HG02870 (cell line): ENCODE data around the gene RD3L.
"Not testable (repeated sequence)": the region's sequence is repeated elsewhere in the genome, so short reads cannot be mapped to it uniquely, and the experiment has no call there.

Experiments
- ATAC-seq: cut with Tn5 transposase; IDR thresholded peaks from one replicate; pipeline ENCODE4 v1.9.1; 2021; ENCODE audit warnings: mild to moderate bottlenecking, moderate library complexity; ENCODE audit not compliant: unreplicated experiment

Gene RD3L

DNA sequence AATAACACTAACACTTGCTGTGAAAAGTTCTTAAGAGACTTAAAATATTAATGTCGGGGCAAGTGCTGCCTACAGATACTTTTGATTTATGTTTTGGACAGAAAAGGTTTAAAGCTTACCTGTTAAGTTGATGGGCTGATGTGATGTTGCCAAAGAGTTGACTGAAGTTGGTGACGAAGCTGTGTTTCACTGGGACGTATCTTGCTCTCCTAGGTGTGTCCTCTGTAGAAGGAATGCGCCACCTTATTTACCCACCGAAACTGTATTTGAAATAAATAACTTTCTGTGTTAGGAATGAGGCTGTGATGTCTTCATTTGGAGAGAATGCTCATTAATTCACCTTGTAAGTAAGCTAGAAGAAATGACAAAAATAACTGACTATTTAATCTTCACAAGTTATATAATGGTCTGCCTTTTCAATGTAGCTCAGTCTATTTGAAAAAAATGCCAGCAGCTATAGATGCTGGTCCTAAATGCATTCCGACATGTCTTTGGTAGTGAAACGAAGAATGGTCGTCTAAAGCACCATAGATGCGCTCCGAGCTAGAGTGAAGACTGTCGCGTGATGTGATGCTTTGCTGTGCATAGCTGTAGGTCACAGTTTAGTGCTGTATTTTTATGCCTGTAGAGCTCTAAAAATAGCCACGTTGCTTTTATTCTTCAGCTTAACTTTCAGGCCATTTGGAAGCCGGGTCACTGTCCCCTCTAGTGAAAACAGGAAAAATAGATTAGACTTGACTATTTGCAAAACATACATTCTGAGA lies at the start of gene RD3L:
Gene RD3L (minus strand): TSS at position 557 of the 764 bp plus-strand sequence. CDS start 834 bp downstream, outside the sequence.
- no peak for ATAC-seq

DNA sequence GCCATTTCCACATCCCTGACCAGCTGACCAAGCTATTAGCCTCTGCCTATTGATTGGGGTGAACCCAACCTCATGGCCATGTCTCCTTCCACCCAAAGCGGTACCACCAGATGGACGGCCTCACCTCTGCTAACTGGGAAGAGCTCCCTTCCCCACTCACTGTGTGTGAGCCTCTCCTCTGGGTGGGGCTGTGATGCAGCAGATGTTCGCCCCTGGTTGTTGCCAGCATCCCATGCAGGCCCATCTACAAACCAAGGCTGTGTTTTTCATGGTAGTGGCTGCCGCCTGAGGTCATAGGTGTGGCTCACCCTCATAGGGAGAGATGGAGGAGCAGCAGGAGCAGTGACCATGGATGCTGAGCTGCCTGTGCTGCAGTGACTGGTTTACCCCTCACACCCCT lies 47.6 kb upstream of the RD3L start:
- ATAC-seq: no peak

DNA sequence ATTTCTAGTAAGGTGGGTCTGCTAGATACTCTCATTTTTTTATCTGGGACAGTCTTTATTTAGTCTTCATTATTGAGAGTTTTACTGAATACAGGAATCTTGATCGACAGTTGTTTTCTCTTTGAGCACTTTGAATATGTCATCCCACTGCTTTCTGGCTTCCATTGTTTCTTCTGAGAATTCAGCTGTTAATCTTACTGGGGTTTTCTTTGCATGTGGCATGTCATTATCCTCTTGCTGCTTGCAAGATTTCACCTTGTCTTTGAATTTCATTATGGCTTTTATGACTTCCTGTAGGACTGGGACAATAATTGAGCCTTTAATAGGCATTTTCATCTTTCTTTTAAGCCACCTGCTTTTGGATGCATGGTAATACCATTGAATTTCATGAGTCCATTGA lies 46.7 kb upstream of the RD3L start:
- ATAC-seq: no peak

DNA sequence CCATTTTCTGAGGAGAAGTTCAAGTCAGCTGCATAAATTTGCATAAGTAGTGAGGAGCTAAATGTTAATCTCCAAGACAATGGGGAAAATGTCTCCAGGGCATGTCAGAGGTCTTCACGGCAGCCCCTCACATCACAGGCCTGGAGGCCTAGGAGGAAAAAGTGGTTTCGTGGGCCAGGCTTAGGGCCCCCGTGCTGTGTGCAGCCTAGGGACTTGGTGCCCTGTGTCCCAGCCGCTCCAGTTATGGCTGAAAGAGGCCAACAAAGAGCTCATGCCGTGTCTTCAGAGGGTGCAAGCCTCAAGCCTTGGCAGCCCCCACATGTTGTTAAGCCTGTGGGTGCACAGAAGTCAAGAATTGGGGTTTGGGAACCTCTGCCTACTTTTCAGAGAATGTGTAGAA lies 41.9 kb upstream of the RD3L start:
- no peak for ATAC-seq

DNA sequence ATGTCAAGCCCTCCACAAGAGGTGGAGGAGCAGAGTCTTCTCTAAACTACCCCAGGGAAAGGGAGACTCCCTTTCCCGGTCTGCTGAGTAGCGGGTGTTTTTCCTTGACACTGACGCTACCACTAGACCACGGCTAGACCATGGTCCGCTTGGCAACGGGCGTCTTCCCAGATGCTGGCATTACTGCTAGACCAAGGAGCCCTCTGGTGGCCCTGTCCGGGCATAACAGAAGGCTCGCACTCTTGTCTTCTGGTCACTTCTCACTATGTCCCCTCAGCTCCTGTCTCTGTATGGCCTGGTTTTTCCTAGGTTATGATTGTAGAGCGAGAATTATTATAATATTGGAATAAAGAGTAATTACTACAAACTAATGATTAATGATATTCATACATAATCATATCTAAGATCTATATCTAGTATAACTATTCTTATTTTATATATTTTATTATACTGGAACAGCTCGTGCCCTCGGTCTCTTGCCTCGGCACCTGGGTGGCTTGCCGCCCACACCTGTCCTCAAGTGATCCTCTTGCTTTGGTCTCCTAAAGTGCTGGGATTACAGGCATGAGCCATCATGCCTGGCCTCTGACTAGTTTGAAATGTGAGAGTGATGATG lies 38.4 kb upstream of the RD3L start:
- not testable (repeated sequence) for ATAC-seq

DNA sequence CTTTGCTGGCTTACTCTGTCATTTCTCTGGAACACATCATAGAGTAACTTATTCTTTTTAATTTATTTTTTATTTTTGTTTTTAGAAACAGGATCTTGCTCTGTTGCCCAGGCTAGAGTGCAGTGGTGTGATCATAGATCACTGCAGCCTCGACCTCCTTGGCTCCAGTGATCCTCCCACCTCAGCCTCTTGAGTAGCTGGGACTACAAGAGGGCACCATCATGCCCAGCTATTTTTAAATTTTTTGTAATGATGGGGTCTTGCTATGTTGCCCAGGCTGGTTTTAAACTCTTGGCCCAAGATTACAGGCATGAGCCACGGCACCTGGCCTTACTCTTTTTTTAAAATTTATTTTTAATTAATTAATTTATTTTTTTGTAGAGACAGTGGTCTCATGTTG lies 32.2 kb upstream of the RD3L start:
- no peak for ATAC-seq

DNA sequence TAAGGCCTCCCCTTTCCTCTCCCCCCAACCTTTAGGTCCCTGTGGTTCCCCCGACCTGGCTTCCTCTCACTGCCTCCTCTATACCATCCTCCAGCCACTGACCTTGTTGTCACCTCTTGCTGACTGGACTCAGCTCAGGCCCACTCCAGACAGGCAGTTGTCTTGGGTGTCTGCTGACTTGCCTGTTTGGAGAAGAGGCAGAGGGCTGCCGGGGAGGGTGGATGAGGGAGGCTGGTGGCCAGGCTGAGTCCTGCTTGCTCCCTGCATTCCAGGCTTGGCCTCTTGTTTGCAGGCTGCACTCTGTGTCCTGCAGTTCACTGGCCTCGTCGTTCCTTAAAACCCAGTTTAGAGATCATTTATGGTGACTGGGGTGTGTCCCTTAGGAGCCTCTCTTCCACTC lies 31.0 kb upstream of the RD3L start:
- no peak for ATAC-seq

DNA sequence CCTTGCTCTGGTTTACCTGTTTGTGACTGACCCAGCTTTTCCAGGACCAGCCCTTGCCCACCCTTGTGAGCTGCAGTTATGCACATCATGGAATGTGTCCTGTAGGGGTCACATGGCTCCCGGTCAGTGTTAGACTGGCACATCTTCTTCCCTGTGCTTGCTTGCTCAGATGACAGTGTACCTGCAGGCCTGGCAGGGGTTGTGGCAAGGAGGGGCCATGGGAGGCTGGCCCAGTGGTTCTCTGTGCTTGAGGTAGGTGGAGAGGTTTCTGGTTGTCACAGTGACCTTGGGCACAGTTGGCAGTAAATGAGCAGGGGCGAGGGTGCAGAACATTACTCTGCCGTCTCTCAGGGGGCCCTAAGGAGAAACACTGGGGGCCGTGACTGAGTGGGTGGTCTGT lies 27.6 kb upstream of the RD3L start:
- ATAC-seq: no peak

DNA sequence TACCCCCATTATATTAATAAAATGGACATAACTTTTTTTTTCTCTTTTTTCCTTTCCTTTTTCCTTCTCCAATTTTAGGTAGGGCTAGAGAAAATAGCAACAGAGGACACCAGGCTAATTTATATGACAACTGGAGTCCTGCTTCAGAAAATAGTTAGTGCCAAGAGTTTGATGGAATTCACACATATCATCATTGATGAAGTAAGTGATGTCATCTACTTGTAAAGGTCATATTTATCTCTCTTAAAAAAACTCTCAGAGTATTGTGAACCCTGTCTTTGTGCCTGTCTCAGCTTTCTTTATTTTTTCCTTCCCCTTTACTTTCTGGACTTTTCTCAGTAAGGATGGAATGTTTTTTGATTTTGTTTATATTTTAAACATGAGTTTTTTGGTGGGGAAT lies 24.3 kb upstream of the RD3L start:
- no peak for ATAC-seq

DNA sequence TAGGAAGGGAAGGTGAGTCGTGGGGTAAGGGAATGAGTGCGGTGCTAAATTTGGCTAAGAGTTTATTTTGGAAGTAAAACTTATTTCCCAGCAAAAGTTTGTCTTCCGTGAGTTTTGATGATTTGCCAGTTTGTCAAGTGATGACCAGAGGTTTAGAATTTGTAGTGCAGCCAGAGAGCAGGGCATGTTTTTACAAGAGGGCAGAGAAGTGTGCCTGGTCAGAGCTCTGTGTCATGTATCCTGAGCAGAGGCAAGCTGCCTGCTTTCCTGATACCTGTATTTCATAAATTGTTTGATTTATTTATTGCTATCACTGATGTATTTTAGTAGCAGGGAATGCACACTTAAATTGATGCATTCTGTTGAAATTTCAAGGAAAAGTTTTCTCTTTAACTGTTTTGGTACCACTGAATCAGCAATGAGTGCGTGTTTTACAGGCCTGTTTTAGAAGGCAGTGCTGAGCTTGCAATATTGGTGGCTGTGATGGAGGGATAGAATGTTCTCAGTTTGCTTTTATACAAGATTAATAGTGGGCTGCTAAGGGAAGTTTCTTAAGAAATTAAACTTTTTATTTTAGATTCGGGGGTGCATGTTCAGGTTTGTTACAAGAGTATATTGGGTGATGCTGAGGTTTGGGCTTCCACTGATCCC lies 19.7 kb upstream of the RD3L start:
- ATAC-seq: no peak

DNA sequence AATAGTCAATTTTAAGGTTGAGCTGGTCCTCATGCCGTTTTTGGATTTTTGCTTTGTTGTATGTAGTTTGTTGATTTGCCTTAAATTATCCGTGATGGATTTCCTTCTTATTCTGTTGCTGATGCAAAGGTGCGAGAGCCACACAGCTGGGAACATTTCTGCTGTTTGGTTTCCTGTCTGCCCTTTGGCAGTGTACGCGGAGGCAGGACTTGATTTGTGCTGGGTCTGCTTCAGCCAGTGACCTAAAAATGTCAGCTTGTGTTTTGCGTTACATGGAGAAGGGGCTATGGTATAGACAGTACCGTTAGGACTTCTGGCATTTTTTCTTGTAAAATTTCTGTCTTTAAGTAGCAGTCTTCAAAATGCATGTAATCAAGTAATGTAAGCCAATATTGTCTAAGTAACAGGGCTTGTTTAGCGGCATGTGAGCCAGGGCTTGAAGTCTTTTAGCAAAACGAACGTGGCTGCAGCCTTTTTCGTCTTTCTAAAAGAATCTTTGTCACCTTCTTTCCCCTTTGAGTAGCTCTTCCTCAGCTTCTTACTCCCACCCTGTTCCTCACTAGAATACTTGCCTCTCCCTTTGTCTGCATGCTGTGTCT lies 18.2 kb upstream of the RD3L start:
- no peak for ATAC-seq

DNA sequence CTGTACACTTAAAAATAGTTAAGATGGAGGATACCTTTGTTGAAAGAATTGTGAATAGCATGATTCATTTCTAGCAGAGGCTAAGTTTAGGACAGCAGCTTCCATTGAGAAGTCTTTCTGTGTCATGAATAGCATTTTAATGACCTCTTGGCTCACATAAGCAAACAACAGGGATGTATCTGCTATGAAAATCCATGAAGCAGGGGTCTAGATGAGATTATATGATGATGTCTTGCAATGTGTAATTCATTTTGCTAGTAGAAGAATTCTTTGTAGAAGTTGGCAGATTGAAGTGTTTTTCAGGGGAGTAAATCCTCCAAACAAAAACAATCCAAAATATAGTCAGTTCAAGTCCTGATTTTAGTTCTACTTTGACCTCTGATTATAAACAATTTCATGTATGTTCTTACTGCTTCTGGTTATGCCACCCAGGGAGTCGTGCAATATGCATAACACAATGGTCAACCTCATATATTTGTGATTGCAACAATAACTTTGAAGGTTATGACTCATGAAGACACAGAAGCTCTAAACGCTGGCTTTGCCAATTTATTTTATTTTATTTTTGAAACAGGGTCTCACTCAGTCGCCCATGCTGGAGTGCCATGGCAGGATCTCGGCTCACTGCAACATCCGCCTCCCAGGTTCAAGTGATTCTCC lies 6.9 kb upstream of the RD3L start:
- ATAC-seq: no peak

DNA sequence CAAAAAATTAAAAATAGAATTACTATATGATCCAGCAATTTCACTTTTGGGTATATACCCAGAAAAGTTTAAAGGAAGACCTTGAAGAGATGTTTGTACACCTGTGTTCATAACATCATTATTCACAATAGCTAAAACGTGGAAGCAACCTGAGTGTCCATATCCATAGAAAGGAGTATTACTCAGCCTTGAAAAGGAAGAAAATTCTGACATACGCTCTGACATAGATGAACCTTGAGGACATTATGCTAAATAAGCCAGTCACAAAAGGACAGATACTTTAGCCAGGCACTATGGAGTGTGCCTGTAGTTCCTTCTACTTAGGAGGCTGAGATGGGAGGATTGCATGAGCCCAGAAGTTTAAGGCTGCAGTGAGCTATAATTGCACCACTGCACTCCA lies 6.1 kb upstream of the RD3L start:
- no peak for ATAC-seq

DNA sequence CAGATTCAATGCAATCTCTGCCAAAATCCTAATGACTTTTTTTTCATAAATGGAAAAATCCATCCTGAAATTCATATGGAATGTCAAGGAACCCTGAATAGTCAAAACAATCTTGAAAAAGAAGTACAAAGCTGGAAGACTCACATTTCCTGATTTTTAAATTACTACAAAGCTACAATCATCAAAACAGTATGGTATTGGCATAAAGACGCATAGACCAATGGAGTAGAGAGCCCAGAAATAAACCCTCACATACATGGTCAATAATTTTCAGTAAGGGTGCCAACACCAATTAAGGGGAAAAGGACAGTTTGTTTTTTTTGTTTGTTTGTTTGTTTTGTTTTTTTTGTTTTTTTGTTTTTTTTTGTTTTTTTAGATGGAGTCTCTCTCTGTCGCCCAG lies 4.6 kb upstream of the RD3L start:
- ATAC-seq: no peak

DNA sequence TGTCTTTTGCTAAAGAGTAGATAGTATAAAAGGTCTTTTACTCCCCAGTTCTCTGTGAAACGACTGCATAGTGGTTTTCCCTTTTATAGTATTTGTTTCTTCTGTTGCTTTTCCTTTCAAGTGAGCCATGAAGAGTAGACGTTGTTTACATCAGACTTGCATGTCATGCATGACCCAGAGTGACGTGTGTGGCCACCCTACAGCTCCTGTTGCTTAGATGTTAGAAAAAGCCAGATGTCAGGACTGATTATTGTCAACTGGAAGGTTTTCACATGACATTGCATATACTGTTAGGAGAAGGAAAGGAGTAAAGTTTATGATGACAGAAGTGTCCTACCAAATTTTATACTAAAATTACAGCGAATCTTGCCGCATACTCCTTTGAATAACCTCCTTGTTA lies 1.3 kb upstream of the RD3L start:
- ATAC-seq: no peak

DNA sequence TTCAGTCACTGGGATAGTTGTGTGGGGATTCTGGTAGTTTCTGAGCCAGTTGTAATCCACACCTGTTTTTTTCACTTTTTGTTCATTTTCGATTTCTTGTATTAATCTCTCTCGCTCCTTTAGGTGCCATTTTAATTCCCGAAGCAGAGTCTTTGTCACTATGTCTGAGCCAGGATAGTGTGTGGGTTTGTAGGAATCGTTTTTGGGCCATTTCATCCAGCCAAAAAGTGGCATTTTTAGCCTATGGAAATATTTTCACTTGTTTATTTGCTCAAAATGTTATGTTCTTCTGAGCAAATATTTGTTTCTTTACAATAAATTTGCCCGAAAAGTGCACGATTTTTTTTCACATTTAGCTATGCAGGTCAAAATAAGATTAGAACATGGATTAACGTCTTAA lies 867 bp downstream of the RD3L start:
- ATAC-seq: no peak

DNA sequence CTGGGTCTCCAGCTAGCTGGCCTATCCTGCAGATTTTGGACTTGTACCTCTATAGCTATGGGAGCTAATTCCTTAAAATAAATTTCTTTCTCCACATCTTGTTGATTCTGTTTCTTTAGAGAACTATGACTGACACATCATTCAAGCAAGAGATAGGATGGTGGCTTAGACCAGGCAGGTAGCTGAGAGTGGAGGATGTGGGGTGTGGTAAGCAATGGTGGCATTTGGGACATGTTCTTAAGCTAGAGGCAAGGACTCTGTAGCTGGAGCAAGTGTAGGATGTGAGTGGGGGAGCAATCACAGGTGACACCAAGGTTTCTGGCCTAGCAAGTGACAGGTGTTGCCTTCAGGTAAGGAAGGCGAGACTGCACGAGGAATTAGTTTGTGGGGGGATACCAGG lies 7.2 kb downstream of the RD3L start:
- ATAC-seq: no peak

DNA sequence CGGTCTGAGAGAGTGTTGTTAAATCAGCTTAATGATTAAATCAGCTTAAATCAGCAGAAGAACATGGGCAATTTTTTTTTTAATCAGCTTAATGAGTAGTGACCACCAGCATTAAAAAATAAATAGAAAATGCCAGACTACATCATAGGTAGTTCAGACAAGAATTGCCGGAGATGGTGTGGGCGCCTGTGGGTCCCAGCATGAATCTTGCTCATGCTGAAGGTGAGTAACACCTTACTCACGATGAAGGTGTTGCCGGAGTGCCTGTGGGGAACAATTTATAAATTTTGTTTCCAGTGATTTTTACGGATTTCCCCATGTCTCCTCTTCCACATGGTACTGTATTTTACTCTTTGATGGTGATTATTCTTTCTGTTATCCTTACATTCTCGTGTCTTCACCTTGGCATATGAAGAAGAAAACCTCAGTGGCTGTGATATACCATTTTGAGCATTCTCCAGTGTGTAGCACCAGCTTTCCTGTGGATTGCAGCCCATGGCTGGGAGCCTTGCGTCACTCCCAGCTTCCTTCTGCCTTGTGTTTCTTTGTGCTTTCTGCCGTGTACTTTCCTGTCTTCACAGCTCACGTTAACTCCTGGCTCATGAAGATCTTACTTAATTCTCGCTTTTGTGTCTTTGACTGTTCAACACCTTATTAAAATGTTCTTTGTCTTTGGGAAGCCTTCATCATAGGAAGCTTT lies 9.4 kb downstream of the RD3L start:
- ATAC-seq: no peak

DNA sequence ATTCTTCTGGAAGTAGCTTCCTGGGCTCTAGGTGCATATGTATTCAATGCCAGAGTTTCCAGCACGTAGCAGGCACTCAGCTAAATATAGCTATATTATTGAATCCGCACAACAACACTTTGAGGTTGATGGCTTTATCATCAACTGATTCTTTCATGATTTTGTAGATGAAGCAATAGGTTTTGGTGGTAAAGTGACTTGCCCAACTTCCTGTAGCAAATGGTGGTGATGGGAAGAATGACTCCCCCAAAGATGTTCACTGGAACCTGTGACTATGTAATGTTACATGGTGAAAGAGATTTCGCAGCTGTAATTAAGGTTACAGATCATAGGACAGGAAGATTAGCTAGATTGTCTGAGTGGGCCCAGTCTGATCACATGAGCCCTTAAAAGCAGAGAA lies 10.9 kb downstream of the RD3L start:
- ATAC-seq: no peak

DNA sequence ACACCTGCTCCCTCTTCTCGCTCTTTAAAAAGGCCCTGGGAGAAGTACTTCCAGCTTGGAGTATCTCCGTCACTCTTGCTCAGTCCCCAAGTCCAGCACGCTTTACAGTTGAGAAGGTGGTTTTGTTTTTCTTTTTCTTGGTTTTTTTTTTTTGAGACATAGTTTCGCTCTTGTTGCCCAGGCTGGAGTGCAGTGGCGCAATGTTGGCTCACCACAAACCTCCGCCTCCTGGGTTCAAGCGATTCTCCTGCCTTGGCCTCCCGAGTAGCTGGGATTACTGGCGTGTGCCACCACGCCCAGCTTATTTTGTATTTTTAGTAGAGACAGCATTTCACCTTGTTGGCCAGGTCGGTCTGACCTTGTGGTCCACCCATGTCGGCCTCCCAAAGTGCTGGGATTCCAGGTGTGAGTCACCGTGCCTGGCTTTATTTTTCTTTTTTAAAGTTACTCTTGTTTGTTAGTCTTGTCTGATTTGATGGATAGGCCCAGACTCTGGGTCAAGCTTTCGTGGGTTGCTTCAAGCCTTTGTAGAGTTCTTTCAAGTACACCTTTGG lies 12.2 kb downstream of the RD3L start:
- ATAC-seq: no peak
